K562 (cell line): ENCODE measurements around the gene CDS2. TPM values are rescaled to one million over a fixed set of nuclear protein-coding genes. Genes with fewer than 3 reads are reported as not detected.

ENCODE experiments used
- COPS2 ChIP-seq: fragments of 450-650 bp; conservative IDR thresholded peaks from 2 replicates; pipeline ENCODE4 v1.6.1; 2016; ENCODE audit warnings: mild to moderate bottlenecking, moderate library complexity
- ETV1 ChIP-seq: fragments of 450-650 bp; conservative IDR thresholded peaks from 2 replicates; pipeline ENCODE4 v1.6.1; 2016; ENCODE audit warnings: missing genetic modification characterization, control low read depth, low read depth, missing compliant biosample characterization
- FOXA1 ChIP-seq: fragments of 450-650 bp; IDR thresholded peaks from 2 replicates; pipeline ENCODE4 v1.6.1; 2016; ENCODE audit warnings: mild to moderate bottlenecking, borderline replicate concordance
- HDAC3 ChIP-seq: fragments of 450-650 bp; IDR thresholded peaks from 2 replicates; pipeline ENCODE4 v1.6.1; 2018; ENCODE audit warnings: borderline replicate concordance, mild to moderate bottlenecking, moderate library complexity; ENCODE audit not compliant: partially characterized antibody
- HDAC8 ChIP-seq: fragments of 450-650 bp; IDR thresholded peaks from 2 replicates; pipeline ENCODE4 v1.6.1; 2016; ENCODE audit warnings: mild to moderate bottlenecking, missing genetic modification characterization, moderate library complexity, missing compliant biosample characterization
- KLF13 ChIP-seq: fragments of 450-650 bp; IDR thresholded peaks from 2 replicates; pipeline ENCODE4 v1.6.1; 2016; ENCODE audit warnings: missing genetic modification characterization, low read depth, mild to moderate bottlenecking, missing compliant biosample characterization, moderate library complexity, borderline replicate concordance
- MIER1 ChIP-seq: fragments of 450-650 bp; IDR thresholded peaks from 2 replicates; pipeline ENCODE4 v1.6.1; 2016; ENCODE audit warnings: antibody characterized with exemption, mild to moderate bottlenecking, low read depth
- POLR2B ChIP-seq: fragments of 450-650 bp; IDR thresholded peaks from 2 replicates; pipeline ENCODE4 v1.6.1; 2018; ENCODE audit warnings: low read depth; ENCODE audit not compliant: partially characterized antibody
- RAD21 ChIP-seq, 2 experiments: fragments of 250-450 bp in 1 of 2; fragments of 450-650 bp in 1 of 2; sonication (Bioruptor Pico) in 1 of 2; formaldehyde crosslinking in 1 of 2; IDR thresholded peaks in 1 of 2; conservative IDR thresholded peaks in 1 of 2; 2 replicates each; pipeline versions ENCODE4 v1.4.0 to v1.8.0; 2020 to 2022; ENCODE audit warnings: mild to moderate bottlenecking in 2 of 2, moderate library complexity in 1 of 2
- RAD51 ChIP-seq: fragments of 450-650 bp; IDR thresholded peaks from 2 replicates; pipeline ENCODE4 v1.7.1; 2016; ENCODE audit warnings: low read depth, mild to moderate bottlenecking, borderline replicate concordance
- RBM22 ChIP-seq: fragments of 200-400 bp; formaldehyde crosslinking; IDR thresholded peaks from 2 replicates; pipeline ENCODE4 v1.6.1; 2018; ENCODE audit warnings: low read length, low read depth; ENCODE audit not compliant: poor library complexity, severe bottlenecking
- RCOR1 ChIP-seq, 2 experiments: IDR thresholded peaks; 2 replicates each; pipeline ENCODE4 v1.6.1; 2012; ENCODE audit warnings: low read depth in 2 of 2, low read length in 2 of 2, borderline replicate concordance in 1 of 2, improper control_type of control experiment in 1 of 2
- RFX1 ChIP-seq: fragments of 450-650 bp; IDR thresholded peaks from 2 replicates; pipeline ENCODE4 v1.6.1; 2016; ENCODE audit warnings: mild to moderate bottlenecking, moderate library complexity
- SREBF1 ChIP-seq: fragments of 150-350 bp; IDR thresholded peaks from 2 replicates; pipeline ENCODE4 v1.6.1; 2014; ENCODE audit warnings: antibody characterized with exemption, low read depth, low read length, borderline replicate concordance
- SRSF3 ChIP-seq: fragments of 200-400 bp; formaldehyde crosslinking; IDR thresholded peaks from 2 replicates; pipeline ENCODE4 v1.6.1; 2016; ENCODE audit warnings: mild to moderate bottlenecking, low read length, moderate library complexity; ENCODE audit not compliant: insufficient read depth
- YY1 ChIP-seq, 3 experiments: IDR thresholded peaks; 2 replicates each; pipeline ENCODE4 v1.6.1; 2011; ENCODE audit warnings: low read length in 2 of 3, mild to moderate bottlenecking in 2 of 3, moderate library complexity in 2 of 3, borderline replicate concordance in 1 of 3, control low read depth in 1 of 3, low read depth in 1 of 3; ENCODE audit not compliant: insufficient read depth in 3 of 3, insufficient replicate concordance in 2 of 3, control insufficient read depth in 1 of 3, insufficient read length in 1 of 3; ENCODE audit errors: extremely low read depth in 1 of 3
- polyA plus RNA-seq, 8 experiments: library from polyadenylated mRNA; depleted of rRNA in 4 of 8; stranded (reverse) in 5 of 8; unstranded in 3 of 8; fragments of >200 nt; fragmentation: Nextera tagmentation in 2 of 8; fragmentation: Illumina TruSeq in 1 of 8; extraction: Ambion mirVana in 2 of 8; extraction: Trizol in 1 of 8; gene quantifications; 2 replicates each; pipeline versions ENCODE4 v1.2.1 to v1.2.3, GENCODE V29; 2011 to 2014; ENCODE audit warnings: inconsistent platforms in 1 of 8, missing spikeins in 1 of 8
- total RNA-seq, 7 experiments: library from RNA; depleted of rRNA in 6 of 7; stranded (reverse); fragments of >200 nt in 6 of 7; fragmentation: Illumina TruSeq in 2 of 7; extraction: Trizol in 2 of 7; gene quantifications; 2 replicates each; pipeline versions ENCODE4 v1.2.1 to v1.2.3, GENCODE V29; 2011 to 2021; ENCODE audit warnings: low replicate concordance in 1 of 7
- TF ChIP-seq, protein P1 (sequence below): IDR thresholded peaks from 2 replicates; pipeline ENCODE4 v1.6.1; 2016; ENCODE audit warnings: missing genetic modification characterization, missing compliant biosample characterization
- TF ChIP-seq, protein P2 (sequence below): fragments of 250-450 bp; sonication (Bioruptor Pico); IDR thresholded peaks from 2 replicates; pipeline ENCODE4 v1.8.0; 2021; ENCODE audit warnings: borderline replicate concordance, mild to moderate bottlenecking, moderate library complexity; ENCODE audit not compliant: poor library complexity, severe bottlenecking
- TF ChIP-seq, protein P3 (sequence below), 2 experiments: fragments of 450-650 bp; IDR thresholded peaks; 2 replicates each; pipeline ENCODE4 v1.6.1; 2018; ENCODE audit warnings: mild to moderate bottlenecking in 2 of 2, low read depth in 1 of 2; ENCODE audit not compliant: partially characterized antibody in 2 of 2
- TF ChIP-seq, protein P4 (sequence below): fragments of 250-450 bp; sonication (Bioruptor Pico); IDR thresholded peaks from 2 replicates; pipeline ENCODE4 v1.8.0; 2021; ENCODE audit warnings: moderate library complexity, mild to moderate bottlenecking, inconsistent platforms

The CDS2 gene
- total and polyA plus RNA-seq, 9 of the 15 experiments (the other 6 are each of a cell fraction or from before 2014, with no cell fraction given), result 6.4 to 46.4 (median 12.2) TPM

DNA sequence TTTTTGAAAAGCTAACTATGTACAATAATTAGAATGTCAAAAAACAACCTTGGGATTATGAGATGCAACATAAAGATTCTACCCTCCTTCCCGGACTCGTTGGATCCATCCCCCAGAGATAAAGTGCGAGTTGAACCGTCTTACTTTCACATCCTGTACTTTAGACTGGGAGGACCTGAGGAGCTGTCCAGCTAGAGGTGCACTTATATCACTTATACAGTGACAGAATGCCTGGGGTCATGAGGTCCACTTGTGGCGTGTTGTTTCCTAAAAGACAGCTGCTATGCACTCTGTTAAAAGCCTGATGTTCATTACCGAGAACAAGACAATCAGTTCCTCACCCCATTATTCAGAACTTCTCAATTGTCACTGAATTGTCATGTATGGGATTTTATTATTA lies 2.1 kb downstream of the CDS2 start (continued):
- TF ChIP-seq, protein P1, sequence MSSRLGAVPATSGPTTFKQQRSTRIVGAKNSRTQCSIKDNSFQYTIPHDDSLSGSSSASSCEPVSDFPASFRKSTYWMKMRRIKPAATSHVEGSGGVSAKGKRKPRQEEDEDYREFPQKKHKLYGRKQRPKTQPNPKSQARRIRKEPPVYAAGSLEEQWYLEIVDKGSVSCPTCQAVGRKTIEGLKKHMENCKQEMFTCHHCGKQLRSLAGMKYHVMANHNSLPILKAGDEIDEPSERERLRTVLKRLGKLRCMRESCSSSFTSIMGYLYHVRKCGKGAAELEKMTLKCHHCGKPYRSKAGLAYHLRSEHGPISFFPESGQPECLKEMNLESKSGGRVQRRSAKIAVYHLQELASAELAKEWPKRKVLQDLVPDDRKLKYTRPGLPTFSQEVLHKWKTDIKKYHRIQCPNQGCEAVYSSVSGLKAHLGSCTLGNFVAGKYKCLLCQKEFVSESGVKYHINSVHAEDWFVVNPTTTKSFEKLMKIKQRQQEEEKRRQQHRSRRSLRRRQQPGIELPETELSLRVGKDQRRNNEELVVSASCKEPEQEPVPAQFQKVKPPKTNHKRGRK (tag), result no peak
- TF ChIP-seq YY1 (IDR thresholded peaks at IDR 0.05; ENCODE audit: borderline replicate concordance in 1 of 3, control insufficient read depth in 1 of 3, extremely low read depth in 1 of 3, insufficient read depth in 3 of 3, insufficient read length in 1 of 3, insufficient replicate concordance in 2 of 3, low read depth in 1 of 3, low read length in 2 of 3), result no peak
- TF ChIP-seq, protein P2, sequence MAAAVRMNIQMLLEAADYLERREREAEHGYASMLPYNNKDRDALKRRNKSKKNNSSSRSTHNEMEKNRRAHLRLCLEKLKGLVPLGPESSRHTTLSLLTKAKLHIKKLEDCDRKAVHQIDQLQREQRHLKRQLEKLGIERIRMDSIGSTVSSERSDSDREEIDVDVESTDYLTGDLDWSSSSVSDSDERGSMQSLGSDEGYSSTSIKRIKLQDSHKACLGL (CRISPR knock-in tag), result no peak
- no peak for TF ChIP-seq HDAC8 (tag)
- TF ChIP-seq HDAC3, result no peak
- no peak for TF ChIP-seq FOXA1
- TF ChIP-seq RBM22, result no peak
- TF ChIP-seq RAD21 (CRISPR knock-in tag; conservative IDR thresholded peaks at IDR 0.05 in 1 of 2, IDR thresholded peaks at IDR 0.05 in 1 of 2), result peak in 1 of 2 experiments; percentile 28; a peak in 1 of 4 replicates
- no peak for TF ChIP-seq COPS2
- TF ChIP-seq KLF13 (tag), result no peak
- no peak for TF ChIP-seq RAD51
- TF ChIP-seq SREBF1, result no peak
- peak; percentile 53; the same call in 1 of the 2 replicates for TF ChIP-seq MIER1
- peak in 1 of 2 experiments; percentile 15; a peak in 1 of 4 replicates for TF ChIP-seq RCOR1 (IDR thresholded peaks at IDR 0.05; ENCODE audit: borderline replicate concordance in 1 of 2, low read depth in 2 of 2, low read length in 2 of 2)
- TF ChIP-seq RFX1, result no peak
- TF ChIP-seq, protein P3, sequence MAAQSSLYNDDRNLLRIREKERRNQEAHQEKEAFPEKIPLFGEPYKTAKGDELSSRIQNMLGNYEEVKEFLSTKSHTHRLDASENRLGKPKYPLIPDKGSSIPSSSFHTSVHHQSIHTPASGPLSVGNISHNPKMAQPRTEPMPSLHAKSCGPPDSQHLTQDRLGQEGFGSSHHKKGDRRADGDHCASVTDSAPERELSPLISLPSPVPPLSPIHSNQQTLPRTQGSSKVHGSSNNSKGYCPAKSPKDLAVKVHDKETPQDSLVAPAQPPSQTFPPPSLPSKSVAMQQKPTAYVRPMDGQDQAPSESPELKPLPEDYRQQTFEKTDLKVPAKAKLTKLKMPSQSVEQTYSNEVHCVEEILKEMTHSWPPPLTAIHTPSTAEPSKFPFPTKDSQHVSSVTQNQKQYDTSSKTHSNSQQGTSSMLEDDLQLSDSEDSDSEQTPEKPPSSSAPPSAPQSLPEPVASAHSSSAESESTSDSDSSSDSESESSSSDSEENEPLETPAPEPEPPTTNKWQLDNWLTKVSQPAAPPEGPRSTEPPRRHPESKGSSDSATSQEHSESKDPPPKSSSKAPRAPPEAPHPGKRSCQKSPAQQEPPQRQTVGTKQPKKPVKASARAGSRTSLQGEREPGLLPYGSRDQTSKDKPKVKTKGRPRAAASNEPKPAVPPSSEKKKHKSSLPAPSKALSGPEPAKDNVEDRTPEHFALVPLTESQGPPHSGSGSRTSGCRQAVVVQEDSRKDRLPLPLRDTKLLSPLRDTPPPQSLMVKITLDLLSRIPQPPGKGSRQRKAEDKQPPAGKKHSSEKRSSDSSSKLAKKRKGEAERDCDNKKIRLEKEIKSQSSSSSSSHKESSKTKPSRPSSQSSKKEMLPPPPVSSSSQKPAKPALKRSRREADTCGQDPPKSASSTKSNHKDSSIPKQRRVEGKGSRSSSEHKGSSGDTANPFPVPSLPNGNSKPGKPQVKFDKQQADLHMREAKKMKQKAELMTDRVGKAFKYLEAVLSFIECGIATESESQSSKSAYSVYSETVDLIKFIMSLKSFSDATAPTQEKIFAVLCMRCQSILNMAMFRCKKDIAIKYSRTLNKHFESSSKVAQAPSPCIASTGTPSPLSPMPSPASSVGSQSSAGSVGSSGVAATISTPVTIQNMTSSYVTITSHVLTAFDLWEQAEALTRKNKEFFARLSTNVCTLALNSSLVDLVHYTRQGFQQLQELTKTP (IDR thresholded peaks at IDR 0.05; ENCODE audit: low read depth in 1 of 2, partially characterized antibody in 2 of 2), result peak in 1 of 2 experiments; percentile 29
- 0 out of 2 replicates have a peak, but pooled peaks have one; percentile 13 for TF ChIP-seq ETV1 (tag)
- no peak for TF ChIP-seq POLR2B
- TF ChIP-seq, protein P4, sequence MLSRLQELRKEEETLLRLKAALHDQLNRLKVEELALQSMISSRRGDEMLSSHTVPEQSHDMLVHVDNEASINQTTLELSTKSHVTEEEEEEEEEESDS, result no peak
- no peak for TF ChIP-seq SRSF3
